Esophagus muscularis mucosa (tissue), 4 donors: ENCODE measurements around the gene ALG14.

Experiments
- CTCF ChIP-seq, 3 experiments: fragments of 200-600 bp in 2 of 3; fragments of 450-650 bp in 1 of 3; sonication (generic) in 2 of 3; IDR thresholded peaks; one replicate each; pipeline ENCODE4 v1.5.1; 2017 to 2019; ENCODE audit warnings: antibody characterized with exemption in 3 of 3, mild to moderate bottlenecking in 2 of 3, moderate library complexity in 1 of 3
- EP300 ChIP-seq: sonication (generic); formaldehyde crosslinking; IDR thresholded peaks from one replicate; pipeline ENCODE4 v1.6.1; 2017; ENCODE audit warnings: antibody characterized with exemption
- POLR2A ChIP-seq: fragments of 450-650 bp; IDR thresholded peaks from one replicate; pipeline ENCODE4 v1.6.1; 2017; ENCODE audit warnings: antibody characterized with exemption, moderate library complexity, mild to moderate bottlenecking, low read depth

- TF ChIP-seq CTCF (IDR thresholded peaks at IDR 0.05) (no peak), EP300 (no peak), POLR2A (no peak)
Observed at GRCh38 chr1:94952539-94952938, 120.2 kb downstream of the ALG14 start.
